H7 (cell line): Measurements from ENCODE around the gene TCP11. TPM values are rescaled to one million over a fixed set of nuclear protein-coding genes. Genes with fewer than 3 reads are reported as not detected.
"Not testable (repeated sequence)": the region's sequence is repeated elsewhere in the genome, so short reads cannot be mapped to it uniquely, and the experiment has no call there.

Experiments used
- DNase-seq: peaks from one replicate; pipeline ENCODE4 v3.0.0; 2012
- H3K27me3 ChIP-seq: 2 replicates; pipeline ENCODE4 v1.6.0; 2011; ENCODE audit warnings: mild to moderate bottlenecking, low read length; ENCODE audit not compliant: control insufficient read depth, insufficient read depth
- H3K36me3 ChIP-seq: replicated peaks from 2 replicates; pipeline ENCODE4 v1.5.1; 2011; ENCODE audit warnings: low read length; ENCODE audit not compliant: control insufficient read depth, insufficient read depth
- H3K4me3 ChIP-seq: 2 replicates; pipeline ENCODE4 v1.5.1; 2011; ENCODE audit warnings: low read depth, mild to moderate bottlenecking, control low read depth, low read length, moderate library complexity; ENCODE audit not compliant: insufficient read depth
- total RNA-seq: library from RNA; depleted of rRNA; stranded (reverse); fragments of >200 nt; shearing (Covaris generic); gene quantifications from 2 replicates; pipeline ENCODE4 v1.2.3, GENCODE V29; 2014

Gene TCP11
- total RNA-seq, 1 experiment from 2014 or later: 0.31 TPM

GRCh38 chr6:35107208-35107607 lies 33.9 kb downstream of the TCP11 start:
- not testable (repeated sequence) for H3K4me3 ChIP-seq, H3K36me3 ChIP-seq, DNase-seq, H3K27me3 ChIP-seq

DNA sequence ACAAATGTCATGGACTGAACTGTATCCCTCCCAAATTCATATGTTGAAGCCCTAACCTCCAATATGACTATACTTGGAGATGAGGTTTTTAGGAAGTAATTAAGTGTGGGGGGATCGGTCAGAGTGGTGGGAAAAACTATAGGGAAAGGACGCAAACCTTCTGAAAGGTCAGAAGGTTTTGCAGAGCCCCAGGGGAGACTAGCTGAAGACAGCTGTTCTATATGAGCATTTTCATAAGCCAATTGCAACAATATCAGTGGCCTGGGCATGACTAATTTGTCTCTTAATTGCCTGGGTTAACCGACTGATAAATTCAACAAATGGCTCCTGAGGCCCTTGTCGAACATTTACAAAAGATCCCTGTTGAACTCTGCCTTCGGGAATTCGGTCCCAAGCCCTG lies 35.1 kb downstream of the TCP11 start:
- H3K4me3 ChIP-seq, DNase-seq, H3K27me3 ChIP-seq, H3K36me3 ChIP-seq: not testable (repeated sequence)

- H3K27me3 ChIP-seq: no peaks in the 10 kb centered on the region
- no peak for DNase-seq
- H3K36me3 ChIP-seq: no peaks in the 10 kb centered on the region
- H3K4me3 ChIP-seq: no peak overlapping the region
These were observed 36.1 kb downstream of the TCP11 start for GRCh38 chr6:35105078-35105477.

DNA sequence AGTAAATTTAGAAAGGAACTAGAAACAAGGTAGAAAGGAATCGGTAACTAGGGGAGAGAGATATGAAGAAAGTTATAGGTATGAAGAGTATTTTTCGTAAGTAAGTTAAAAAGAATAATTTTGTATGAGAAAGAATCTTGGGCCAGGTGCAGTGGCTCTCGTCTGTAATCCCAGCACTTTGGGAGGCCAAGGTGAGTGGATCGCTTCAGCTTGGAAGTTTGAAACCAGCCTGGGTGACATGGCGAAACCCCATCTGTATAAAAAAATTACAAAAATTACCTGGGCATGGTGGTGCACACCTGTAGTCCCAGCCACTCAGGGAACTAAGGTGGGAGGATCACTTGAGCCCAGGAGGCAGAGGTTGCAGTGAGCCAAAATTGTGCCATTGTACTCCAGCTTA lies 42.0 kb downstream of the TCP11 start:
- Histone ChIP-seq H3K4me3 (no peak overlapping the region), H3K27me3 (no peaks in the 10 kb centered on the region), H3K36me3 (no peaks in the 10 kb centered on the region)
- no peak for DNase-seq

GRCh38 chr6:35096129-35096862 lies 44.8 kb downstream of the TCP11 start:
- no peaks in the 10 kb centered on the region for H3K27me3 ChIP-seq
- DNase-seq: peak; percentile 20
- H3K4me3 ChIP-seq: no peak overlapping the region
- H3K36me3 ChIP-seq: no peaks in the 10 kb centered on the region

- Histone ChIP-seq H3K4me3 (no peak overlapping the region), H3K36me3 (no peaks in the 10 kb centered on the region), H3K27me3 (no peaks in the 10 kb centered on the region)
- DNase-seq: no peak
These were observed 47.0 kb downstream of the TCP11 start for GRCh38 chr6:35094183-35094582.

DNA sequence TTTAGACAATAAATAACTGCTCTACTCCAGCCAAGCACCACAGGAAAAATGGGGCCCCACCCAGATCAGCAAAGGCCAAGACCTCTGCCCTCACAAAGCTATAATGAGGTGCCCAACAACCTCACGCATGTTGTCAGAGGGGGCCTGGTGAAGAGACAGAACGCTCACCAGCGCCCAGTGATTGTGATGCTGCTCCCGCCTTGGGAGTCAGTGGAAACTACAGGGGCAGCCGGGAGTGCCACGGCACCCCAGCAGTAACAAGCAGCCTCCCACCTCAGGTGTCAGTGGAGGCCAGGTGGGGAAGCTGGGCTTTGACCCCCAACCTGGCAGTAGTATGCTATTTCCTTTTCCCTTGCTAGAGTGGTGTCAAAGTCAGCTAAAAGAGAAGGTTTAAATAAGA lies 47.4 kb downstream of the TCP11 start:
- H3K4me3 ChIP-seq: no peak overlapping the region
- no peaks in the 10 kb centered on the region for H3K27me3 ChIP-seq
- H3K36me3 ChIP-seq: 0 out of 2 replicates have a peak, but pooled peaks cover 2% of the 10 kb centered on the region
- peak; percentile 22 for DNase-seq

DNA sequence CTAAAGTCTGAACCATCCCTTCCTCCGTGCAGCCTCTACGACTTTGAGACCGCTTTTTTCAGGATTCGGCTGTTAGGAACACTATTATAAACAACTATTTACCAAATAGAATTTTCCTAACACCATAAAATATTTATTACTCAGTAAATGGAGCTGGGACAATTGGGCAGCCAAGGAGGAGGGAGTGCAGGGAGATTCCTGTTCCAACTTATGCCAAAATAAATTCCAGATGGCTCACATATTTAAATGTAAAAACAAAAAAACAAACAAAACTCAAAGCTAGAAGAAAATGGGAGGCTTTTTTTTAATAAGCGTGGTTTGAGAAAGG lies 48.1 kb downstream of the TCP11 start:
- Histone ChIP-seq H3K36me3 (0 out of 2 replicates have a peak, but pooled peaks cover 2% of the 10 kb centered on the region), H3K4me3 (no peak overlapping the region), H3K27me3 (no peaks in the 10 kb centered on the region)
- DNase-seq: no peak

DNA sequence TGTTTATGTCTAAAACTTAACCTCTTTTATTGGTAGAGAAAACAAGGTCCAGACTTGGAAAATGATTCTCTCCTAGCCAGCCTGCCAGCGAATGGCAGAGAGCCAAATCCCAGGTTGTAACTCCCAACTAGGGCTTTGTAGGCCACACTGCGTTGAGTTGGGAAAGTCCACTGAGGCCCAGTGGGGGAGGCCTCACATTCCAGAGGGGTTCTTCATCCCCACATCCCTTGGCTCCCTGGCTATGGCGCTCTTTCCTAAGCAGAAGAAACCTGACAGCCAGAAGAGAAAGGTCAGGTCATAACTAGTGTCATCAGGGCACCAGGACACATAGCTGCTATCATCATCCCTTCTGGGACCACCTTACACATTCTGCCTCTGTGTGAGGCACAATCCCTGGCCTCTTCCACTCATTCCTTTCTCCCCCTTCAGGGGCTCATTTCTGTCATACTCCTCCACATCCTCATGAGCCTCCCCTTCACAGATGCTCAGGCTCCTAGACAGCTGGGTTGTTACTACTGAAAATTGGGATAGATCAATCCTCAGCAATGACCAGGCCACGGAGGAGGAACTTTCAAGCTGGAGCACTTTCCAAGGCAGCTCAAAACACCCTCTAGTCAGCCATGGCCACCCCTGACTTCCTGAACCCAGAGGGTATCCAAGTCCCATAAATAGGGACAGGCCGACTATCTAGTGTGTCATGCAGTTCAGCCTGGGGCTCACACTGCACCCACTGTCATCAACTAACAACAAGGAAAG lies 48.6 kb downstream of the TCP11 start:
- Histone ChIP-seq H3K27me3 (no peaks in the 10 kb centered on the region), H3K4me3 (no peak overlapping the region), H3K36me3 (peaks cover 3% of the 10 kb centered on the region)
- DNase-seq: peak; percentile 23

DNA sequence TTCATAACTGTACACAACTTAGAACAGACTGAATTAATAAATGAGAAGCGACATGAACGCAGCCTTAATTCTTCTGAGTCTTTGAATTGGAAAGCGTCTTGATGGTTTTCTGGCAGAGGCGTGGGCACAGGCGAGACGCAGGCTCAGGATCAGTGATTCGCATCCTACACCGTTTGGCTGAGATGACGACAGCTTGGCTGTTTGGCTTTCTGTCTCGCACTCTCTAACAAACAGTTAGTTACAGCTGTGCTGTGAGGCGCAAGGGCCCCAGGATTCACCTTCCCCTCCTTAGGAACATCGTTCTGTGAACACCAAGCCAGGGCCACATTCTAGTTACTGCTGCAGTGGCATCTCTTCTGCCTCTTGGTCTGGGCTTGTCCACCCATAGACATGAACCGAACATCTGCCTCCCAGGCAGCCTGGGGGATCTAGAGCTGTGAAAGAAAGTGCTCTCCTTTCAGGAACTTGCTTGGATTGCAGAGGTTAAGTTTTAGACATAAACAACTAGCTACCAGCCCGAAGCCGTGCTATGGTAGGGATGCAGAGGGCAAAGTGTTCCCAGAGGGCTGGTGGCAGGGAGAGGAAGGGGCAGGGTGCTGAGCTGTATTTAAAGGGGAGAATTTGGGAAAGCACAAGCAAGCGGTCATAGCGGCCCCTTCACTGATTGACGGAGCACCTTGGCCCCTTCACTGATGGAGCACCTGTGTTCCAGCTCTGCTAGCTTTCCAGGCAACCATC lies 49.6 kb downstream of the TCP11 start:
- DNase-seq: peak; percentile 8
- Histone ChIP-seq H3K36me3 (peaks cover 6% of the 10 kb centered on the region), H3K27me3 (no peaks in the 10 kb centered on the region), H3K4me3 (no peak overlapping the region)

- Histone ChIP-seq H3K27me3 (no peaks in the 10 kb centered on the region), H3K36me3 (peaks cover 6% of the 10 kb centered on the region), H3K4me3 (no peak overlapping the region)
- DNase-seq: peak; percentile 27
These were observed 50.4 kb downstream of the TCP11 start for GRCh38 chr6:35090734-35091133.

- Histone ChIP-seq H3K4me3 (no peak overlapping the region), H3K27me3 (no peaks in the 10 kb centered on the region), H3K36me3 (peaks cover 8% of the 10 kb centered on the region)
- DNase-seq: peak; percentile 40
These were observed 51.1 kb downstream of the TCP11 start for GRCh38 chr6:35089935-35090505.

DNA sequence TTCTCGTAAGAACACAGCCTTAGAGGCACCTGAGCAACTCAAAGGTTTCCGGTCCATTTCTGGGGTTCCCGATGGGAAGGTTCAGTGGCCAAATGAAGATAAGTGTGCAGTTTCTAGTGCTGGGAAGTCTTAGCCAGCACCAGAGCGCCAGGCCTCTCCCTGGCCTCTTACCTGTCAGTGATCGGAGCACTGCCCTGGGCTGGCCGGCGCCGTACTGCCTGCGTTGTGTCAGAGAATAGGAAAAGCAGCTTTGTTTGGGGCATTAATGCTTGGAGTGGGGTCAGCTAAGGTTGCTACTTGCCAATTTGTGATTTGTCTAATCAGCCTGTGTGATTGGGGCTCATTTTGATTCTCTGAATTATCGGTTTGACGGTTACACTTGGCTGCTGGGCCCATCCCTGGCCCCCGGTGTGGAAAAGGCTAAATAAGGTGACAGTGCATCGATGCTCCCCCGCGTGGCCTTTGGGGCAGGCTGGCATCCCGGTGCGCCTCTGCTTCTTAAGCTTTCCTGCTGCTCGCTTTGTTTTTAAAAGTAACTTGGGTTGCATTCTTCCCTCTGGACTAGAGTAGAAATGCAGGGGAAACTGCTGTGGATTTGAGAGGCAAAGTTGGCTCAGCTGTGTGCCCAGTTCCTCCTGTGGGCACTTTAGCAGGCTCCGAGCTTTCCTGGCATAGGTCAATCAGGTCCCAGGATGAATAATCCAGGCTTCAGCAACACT lies 51.8 kb downstream of the TCP11 start:
- Histone ChIP-seq H3K36me3 (peaks cover 9% of the 10 kb centered on the region), H3K4me3 (no peak overlapping the region), H3K27me3 (no peaks in the 10 kb centered on the region)
- DNase-seq: peak; percentile 53
